Suprapubic skin (tissue), 4 donors: ENCODE data around the gene GALNT9. TPM values are rescaled to one million over a fixed set of nuclear protein-coding genes. Genes with fewer than 3 reads are reported as not detected.

Experiments
- DNase-seq, 2 donors: peaks; one replicate each; pipeline ENCODE4 v3.0.0-alpha.2; 2019; ENCODE audit warnings: low spot score in 2 of 2
- H3K27ac ChIP-seq: fragments of 200-600 bp; sonication (generic); one replicate; pipeline ENCODE4 v1.5.1; 2019
- H3K27me3 ChIP-seq: fragments of 200-600 bp; sonication (generic); one replicate; pipeline ENCODE4 v1.5.1; 2019
- H3K36me3 ChIP-seq: fragments of 200-600 bp; sonication (generic); one replicate; pipeline ENCODE4 v1.5.1; 2019
- H3K4me1 ChIP-seq: fragments of 200-600 bp; sonication (generic); one replicate; pipeline ENCODE4 v1.5.1; 2019
- H3K4me3 ChIP-seq: fragments of 200-600 bp; sonication (generic); one replicate; pipeline ENCODE4 v1.5.1; 2019; ENCODE audit warnings: mild to moderate bottlenecking
- H3K9me3 ChIP-seq: fragments of 200-600 bp; sonication (generic); one replicate; pipeline ENCODE4 v1.5.1; 2019
- EP300 ChIP-seq: sonication (generic); formaldehyde crosslinking; IDR thresholded peaks from one replicate; pipeline ENCODE4 v1.6.1; 2017; ENCODE audit warnings: antibody characterized with exemption
- POLR2A ChIP-seq, 2 donors: fragments of 450-650 bp; IDR thresholded peaks; one replicate each; pipeline ENCODE4 v1.6.1; 2017; ENCODE audit warnings: antibody characterized with exemption in 2 of 2, mild to moderate bottlenecking in 2 of 2, moderate library complexity in 2 of 2
- POLR2AphosphoS5 ChIP-seq, 3 donors: sonication (generic); formaldehyde crosslinking; IDR thresholded peaks; one replicate each; pipeline ENCODE4 v1.6.1; 2017; ENCODE audit warnings: antibody characterized with exemption in 3 of 3
- WGBS: methylation state at CpG from one replicate; pipeline ENCODE4 v1.1.5; 2018; 5-methylcytosine and 5-hydroxymethylcytosine counted together
- total RNA-seq, 4 donors: library from RNA; depleted of rRNA; stranded (reverse); fragments of >200 nt; gene quantifications; one replicate each; pipeline ENCODE4 v1.1.0, GENCODE V29; 2016
- TF ChIP-seq, protein P1 (sequence below), 2 donors: fragments of 200-600 bp in 1 of 2; fragments of 450-650 bp in 1 of 2; sonication (generic) in 1 of 2; IDR thresholded peaks; one replicate each; pipeline ENCODE4 v1.5.1; 2016 to 2019; ENCODE audit warnings: antibody characterized with exemption in 2 of 2, mild to moderate bottlenecking in 1 of 2, moderate library complexity in 1 of 2

GALNT9 gene
- total RNA-seq, 4 donors from 2014 or later = not detected

DNA sequence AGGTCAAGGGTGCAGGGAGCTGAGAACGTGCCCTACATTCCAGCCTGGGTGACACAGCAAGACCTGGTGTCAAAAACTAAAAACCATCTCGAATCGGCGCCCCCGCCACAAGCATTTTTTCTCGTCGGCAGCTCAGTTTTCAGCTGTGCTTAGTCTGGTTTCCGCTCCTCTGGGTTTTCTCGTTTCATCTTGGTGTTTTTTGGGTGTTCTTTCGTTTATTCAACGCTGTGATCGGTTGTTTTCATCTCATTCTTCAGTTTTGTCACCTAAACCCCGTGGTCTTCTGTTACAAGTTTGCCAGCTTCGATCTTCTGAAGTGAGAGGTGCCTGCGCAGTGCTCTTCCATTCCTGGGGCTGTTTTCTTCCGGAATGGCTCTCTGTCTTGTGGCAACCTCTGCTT, 143.7 kb downstream of the GALNT9 start:
- Histone ChIP-seq H3K36me3 (no peaks in the 10 kb centered on the region), H3K27ac (no peak overlapping the region), H3K27me3 (peaks cover 24% of the 10 kb centered on the region), H3K9me3 (no peaks in the 10 kb centered on the region), H3K4me3 (peak overlapping the region; percentile 0), H3K4me1 (peaks cover 13% of the 10 kb centered on the region)
- no peak for DNase-seq
- 74% methylated on average over 16 of the region's 16 CpGs for WGBS
- no peak for TF ChIP-seq POLR2A (IDR thresholded peaks at IDR 0.05)
- no peak for TF ChIP-seq POLR2AphosphoS5 (IDR thresholded peaks at IDR 0.05)
- no peak for TF ChIP-seq EP300

- H3K4me1 ChIP-seq = no peaks in the 10 kb centered on the region
- WGBS = 92% methylated on average over 10 of the region's 10 CpGs
- TF ChIP-seq EP300 = no peak
- TF ChIP-seq POLR2A (IDR thresholded peaks at IDR 0.05) = no peak
- TF ChIP-seq, protein P1, sequence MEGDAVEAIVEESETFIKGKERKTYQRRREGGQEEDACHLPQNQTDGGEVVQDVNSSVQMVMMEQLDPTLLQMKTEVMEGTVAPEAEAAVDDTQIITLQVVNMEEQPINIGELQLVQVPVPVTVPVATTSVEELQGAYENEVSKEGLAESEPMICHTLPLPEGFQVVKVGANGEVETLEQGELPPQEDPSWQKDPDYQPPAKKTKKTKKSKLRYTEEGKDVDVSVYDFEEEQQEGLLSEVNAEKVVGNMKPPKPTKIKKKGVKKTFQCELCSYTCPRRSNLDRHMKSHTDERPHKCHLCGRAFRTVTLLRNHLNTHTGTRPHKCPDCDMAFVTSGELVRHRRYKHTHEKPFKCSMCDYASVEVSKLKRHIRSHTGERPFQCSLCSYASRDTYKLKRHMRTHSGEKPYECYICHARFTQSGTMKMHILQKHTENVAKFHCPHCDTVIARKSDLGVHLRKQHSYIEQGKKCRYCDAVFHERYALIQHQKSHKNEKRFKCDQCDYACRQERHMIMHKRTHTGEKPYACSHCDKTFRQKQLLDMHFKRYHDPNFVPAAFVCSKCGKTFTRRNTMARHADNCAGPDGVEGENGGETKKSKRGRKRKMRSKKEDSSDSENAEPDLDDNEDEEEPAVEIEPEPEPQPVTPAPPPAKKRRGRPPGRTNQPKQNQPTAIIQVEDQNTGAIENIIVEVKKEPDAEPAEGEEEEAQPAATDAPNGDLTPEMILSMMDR (IDR thresholded peaks at IDR 0.05) = no peak
- no peak for TF ChIP-seq POLR2AphosphoS5 (IDR thresholded peaks at IDR 0.05)
- no peak for DNase-seq
- no peak overlapping the region for H3K27ac ChIP-seq
- H3K9me3 ChIP-seq = no peaks in the 10 kb centered on the region
- no peak overlapping the region for H3K4me3 ChIP-seq
- no peaks in the 10 kb centered on the region for H3K36me3 ChIP-seq
- H3K27me3 ChIP-seq = peaks cover 47% of the 10 kb centered on the region
Observed at GRCh38 chr12:132182711-132183365, 146.6 kb downstream of the GALNT9 start.

DNA sequence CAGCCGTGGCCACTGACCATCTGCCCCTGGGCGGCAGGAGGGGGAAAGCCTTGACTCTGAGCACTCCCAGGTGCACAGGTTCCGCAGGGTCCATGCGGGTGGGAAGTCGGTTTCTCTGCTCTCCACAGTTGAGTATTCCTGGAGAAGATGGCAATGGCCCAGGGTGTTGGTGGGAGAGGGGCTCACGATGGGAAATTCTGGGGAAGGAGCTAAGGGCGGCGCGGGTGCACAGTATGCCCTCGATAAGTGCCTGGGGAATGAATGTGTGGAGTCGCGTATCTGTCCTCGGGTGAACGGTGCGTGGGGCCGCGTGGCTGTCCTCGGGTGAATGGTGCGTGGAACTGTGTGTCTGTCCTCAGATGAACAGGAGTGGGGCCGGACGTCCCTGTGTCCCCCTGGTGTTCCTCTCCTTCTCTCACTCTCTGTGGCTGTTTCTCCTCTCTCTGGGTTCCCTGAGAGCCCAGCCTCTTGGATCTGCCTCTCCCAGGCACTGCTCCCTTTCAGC, 147.1 kb downstream of the GALNT9 start:
- peaks cover 49% of the 10 kb centered on the region for H3K27me3 ChIP-seq

DNA sequence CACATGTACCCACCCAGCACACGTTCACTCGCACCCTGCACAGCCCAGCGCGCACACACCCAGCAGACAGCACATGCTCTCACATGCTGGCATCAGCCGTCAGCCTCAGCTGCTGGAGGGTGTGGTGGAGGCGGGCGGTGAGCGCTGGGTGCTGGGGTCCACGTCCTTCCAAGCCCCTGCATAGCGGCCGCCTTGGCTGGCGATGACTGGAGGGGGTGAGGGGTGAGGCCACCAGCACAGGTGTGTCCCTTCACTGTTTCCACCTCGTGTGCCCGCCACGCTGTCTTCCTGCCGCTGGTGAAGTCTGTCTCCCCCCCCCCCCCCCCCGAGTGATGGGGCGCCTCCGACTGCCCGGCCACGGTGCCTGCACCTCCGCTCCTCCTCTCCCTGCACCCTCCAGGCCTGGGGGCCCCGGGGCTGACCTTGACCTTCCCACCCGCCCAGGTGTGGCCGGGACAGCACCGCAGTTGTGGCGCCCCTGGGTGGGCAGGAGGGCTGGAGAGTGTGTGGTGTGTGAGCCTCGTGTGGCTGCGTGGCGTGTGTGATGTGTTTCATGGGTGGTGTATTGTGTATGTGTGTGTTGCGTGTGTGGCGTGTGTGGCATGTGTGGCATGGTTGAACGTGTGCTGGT, 147.7 kb downstream of the GALNT9 start:
- H3K36me3 ChIP-seq = no peaks in the 10 kb centered on the region
- H3K4me1 ChIP-seq = no peaks in the 10 kb centered on the region
- TF ChIP-seq POLR2A (IDR thresholded peaks at IDR 0.05) = no peak
- no peak for TF ChIP-seq EP300
- TF ChIP-seq, protein P1 (IDR thresholded peaks at IDR 0.05) = no peak
- no peak for TF ChIP-seq POLR2AphosphoS5 (IDR thresholded peaks at IDR 0.05)
- no peaks in the 10 kb centered on the region for H3K9me3 ChIP-seq
- DNase-seq = no peak
- peaks cover 55% of the 10 kb centered on the region for H3K27me3 ChIP-seq
- H3K27ac ChIP-seq = no peak overlapping the region
- WGBS = 70% methylated on average over 21 of the region's 33 CpGs
- no peak overlapping the region for H3K4me3 ChIP-seq

More for the DNA sequence above, 147.1 kb downstream of the GALNT9 start:
- H3K36me3 ChIP-seq = no peaks in the 10 kb centered on the region
- H3K4me3 ChIP-seq = no peak overlapping the region
- no peak overlapping the region for H3K27ac ChIP-seq
- no peaks in the 10 kb centered on the region for H3K4me1 ChIP-seq
- DNase-seq = no peak
- WGBS = 94% methylated on average over 16 of the region's 21 CpGs
- TF ChIP-seq POLR2AphosphoS5 (IDR thresholded peaks at IDR 0.05) (no peak), EP300 (no peak)
- TF ChIP-seq, protein P1 (IDR thresholded peaks at IDR 0.05) = no peak
- H3K9me3 ChIP-seq = no peaks in the 10 kb centered on the region

DNA sequence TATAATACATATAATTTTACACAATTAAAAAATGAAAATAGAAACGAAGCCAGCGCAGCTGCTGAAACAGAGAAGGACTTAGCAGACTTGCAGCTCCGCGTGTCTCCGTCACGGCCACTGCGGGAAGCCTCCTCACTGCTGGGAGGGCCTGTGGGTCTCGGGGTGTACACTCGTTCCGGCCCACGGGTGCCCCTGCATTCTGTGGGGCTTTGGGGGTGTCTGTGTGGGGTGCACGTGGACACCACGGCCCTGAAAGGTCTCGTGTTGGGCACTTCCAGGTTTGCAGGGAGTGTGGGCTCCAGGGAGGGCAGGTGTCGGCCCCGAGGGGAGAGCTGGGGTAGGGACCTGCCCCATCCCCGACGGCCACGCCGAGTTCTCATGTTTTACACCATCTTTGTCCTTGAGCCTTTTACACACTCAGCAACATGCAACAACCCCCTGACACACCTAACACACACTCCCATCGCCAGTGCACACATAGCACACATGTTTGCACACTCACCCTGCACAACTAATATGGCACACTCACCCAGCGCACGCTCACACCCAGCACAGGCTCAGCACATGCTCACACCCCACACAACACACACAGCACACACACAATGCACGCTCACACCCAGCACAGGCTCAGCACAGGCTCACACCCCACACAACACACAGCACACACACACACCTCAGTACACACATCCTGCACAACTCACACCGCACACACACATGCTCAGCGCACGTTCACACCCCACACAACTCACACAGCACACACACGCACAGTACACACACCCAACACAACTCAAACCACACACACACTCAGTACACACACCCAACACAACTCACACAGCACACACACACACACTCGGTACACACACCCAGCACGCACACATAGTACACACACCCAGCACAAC, 148.5 kb downstream of the GALNT9 start:
- H3K9me3 ChIP-seq = no peaks in the 10 kb centered on the region
- H3K4me3 ChIP-seq = no peak overlapping the region
- DNase-seq = no peak
- peaks cover 3% of the 10 kb centered on the region for H3K4me1 ChIP-seq
- TF ChIP-seq POLR2AphosphoS5 (IDR thresholded peaks at IDR 0.05) (no peak), POLR2A (IDR thresholded peaks at IDR 0.05) (no peak)
- TF ChIP-seq, protein P1 (IDR thresholded peaks at IDR 0.05) = no peak
- no peaks in the 10 kb centered on the region for H3K36me3 ChIP-seq
- no peak overlapping the region for H3K27ac ChIP-seq
- peaks cover 58% of the 10 kb centered on the region for H3K27me3 ChIP-seq
- WGBS = 76% methylated on average over 30 of the region's 30 CpGs
